HG02943 (cell line): ENCODE measurements around the gene RDH11.

Experiments used
- ATAC-seq: cut with Tn5 transposase; IDR thresholded peaks from one replicate; pipeline ENCODE4 v1.9.1; 2021; ENCODE audit warnings: mild to moderate bottlenecking, low read depth, moderate library complexity; ENCODE audit not compliant: unreplicated experiment

The RDH11 gene

GRCh38 chr14:67652189-67652588 lies 43.4 kb downstream of the RDH11 start:
- no peak for ATAC-seq

GRCh38 chr14:67650694-67651093 lies 44.9 kb downstream of the RDH11 start:
- ATAC-seq: no peak

- ATAC-seq: no peak
Observed at GRCh38 chr14:67650151-67650550, 45.4 kb downstream of the RDH11 start.

- no peak for ATAC-seq
Observed at GRCh38 chr14:67646131-67646530, 49.4 kb downstream of the RDH11 start.

- ATAC-seq: no peak
Observed at GRCh38 chr14:67645414-67645813, 50.1 kb downstream of the RDH11 start.

- ATAC-seq: no peak
Observed at GRCh38 chr14:67644428-67644827, 51.1 kb downstream of the RDH11 start.

GRCh38 chr14:67643713-67644112 lies 51.9 kb downstream of the RDH11 start:
- no peak for ATAC-seq

- ATAC-seq: no peak
Observed at GRCh38 chr14:67641902-67642749, 53.4 kb downstream of the RDH11 start.

GRCh38 chr14:67641480-67641879 lies 54.1 kb downstream of the RDH11 start:
- no peak for ATAC-seq

- no peak for ATAC-seq
Observed at GRCh38 chr14:67638642-67639041, 56.9 kb downstream of the RDH11 start.

GRCh38 chr14:67636361-67636919 lies 59.1 kb downstream of the RDH11 start:
- no peak for ATAC-seq

- no peak for ATAC-seq
Observed at GRCh38 chr14:67633451-67634147, 62.0 kb downstream of the RDH11 start.

- ATAC-seq: no peak
Observed at GRCh38 chr14:67630938-67631337, 64.6 kb downstream of the RDH11 start.

- ATAC-seq: no peak
Observed at GRCh38 chr14:67630186-67630585, 65.4 kb downstream of the RDH11 start.

- ATAC-seq: no peak
Observed at GRCh38 chr14:67627519-67627918, 68.0 kb downstream of the RDH11 start.
